ENCODE data around the gene CALHM2. TPM values are rescaled to one million over a fixed set of nuclear protein-coding genes. Genes with fewer than 3 reads are reported as not detected.

CALHM2 gene, protein sequence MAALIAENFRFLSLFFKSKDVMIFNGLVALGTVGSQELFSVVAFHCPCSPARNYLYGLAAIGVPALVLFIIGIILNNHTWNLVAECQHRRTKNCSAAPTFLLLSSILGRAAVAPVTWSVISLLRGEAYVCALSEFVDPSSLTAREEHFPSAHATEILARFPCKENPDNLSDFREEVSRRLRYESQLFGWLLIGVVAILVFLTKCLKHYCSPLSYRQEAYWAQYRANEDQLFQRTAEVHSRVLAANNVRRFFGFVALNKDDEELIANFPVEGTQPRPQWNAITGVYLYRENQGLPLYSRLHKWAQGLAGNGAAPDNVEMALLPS
- 21.8 and 31.4 TPM in 2 replicates for total RNA-seq

DNA sequence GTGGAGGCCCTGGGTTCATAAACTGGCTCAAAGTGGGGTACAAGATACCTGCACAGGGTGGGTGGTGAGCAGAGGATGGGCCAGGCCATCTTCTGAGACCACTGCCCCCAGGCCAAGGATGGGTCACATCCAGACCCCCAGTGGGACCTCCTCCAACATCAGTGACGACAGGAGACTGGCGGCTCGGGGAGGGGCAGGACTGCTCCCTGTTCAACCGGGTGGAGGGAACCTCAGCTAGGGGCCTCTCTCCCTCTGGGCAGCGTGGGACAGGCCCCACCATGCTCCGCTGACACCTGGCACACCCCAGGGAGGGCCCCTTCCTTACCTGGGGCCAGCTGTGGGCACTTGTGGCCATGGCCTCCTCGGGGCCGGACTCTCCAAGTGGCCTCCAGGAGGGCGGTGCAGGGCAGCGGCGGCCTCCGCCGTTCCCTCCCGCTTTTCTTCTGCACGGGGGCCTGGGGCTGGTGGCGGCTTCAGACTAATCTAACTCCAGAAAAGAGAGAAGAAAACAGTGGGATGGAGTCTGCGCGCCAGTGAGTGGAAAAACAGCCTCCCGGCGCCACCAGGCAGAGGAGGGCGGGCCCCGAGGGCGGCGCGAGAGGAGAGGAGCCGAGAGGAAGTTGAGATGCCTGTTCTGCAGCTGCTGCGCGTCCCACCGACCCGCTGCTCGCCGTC lies at the start of gene CALHM2:
CALHM2 (minus strand) TSS at position 540 of the 675 bp plus-strand sequence. CDS start 2,429 bp downstream, outside the sequence.

DNA sequence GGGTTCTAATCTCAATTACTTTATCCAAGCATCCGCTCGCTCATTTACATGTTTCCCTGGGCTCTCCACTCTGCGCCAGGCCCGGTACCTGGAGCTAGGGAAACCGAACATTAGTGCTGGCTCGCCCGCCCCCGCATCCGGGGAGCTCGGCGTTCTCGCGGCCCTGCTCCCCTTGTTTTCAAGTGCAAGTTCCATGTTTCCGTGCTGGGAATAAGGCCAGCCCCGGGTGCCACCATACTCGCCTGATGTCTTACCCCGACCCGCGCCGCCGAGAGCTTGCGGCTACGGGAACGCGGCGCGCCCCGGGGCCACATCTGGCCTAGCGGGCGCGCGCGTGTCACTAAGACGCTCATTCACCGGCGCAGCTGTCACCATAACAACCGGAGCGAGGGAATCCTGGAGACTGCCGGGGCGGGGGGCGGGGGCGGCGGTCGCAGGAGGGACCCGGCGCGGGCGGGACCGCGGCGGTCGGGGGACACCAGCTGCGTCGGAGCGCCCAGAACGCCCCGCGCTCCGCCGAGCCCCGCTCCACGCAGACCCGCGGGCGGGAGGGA lies 41.3 kb upstream of the CALHM2 start, which contains the start of gene NEURL1:
NEURL1 (plus strand) TSS at position 344 of the 554 bp plus-strand sequence. CDS start 683 bp downstream, outside the sequence.

DNA sequence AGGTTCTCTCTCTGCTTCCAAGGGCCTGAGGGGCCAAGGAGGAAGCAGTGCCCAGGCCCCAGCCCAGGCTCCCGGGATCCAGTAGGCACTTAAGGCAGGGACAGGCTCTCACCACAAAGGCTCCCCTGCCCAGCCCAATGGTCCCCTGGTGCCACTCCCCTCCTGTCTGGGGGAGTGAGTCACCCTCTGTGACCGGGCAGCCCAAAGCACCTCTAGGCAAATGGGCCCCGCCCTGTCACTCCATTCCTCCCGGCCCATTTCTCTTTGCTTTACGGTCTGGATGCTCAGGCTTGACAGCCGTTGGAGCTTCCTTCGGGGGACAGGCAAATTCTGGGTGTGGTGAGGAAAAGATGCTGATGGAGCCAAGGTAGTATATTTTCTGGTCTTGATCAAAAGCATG lies 27.0 kb upstream of the CALHM2 start, which contains the start of gene CALHM3:
CALHM3 (minus strand) TSS at position 106 of the 400 bp plus-strand sequence. CDS start 208 bp downstream, outside the sequence.

DNA sequence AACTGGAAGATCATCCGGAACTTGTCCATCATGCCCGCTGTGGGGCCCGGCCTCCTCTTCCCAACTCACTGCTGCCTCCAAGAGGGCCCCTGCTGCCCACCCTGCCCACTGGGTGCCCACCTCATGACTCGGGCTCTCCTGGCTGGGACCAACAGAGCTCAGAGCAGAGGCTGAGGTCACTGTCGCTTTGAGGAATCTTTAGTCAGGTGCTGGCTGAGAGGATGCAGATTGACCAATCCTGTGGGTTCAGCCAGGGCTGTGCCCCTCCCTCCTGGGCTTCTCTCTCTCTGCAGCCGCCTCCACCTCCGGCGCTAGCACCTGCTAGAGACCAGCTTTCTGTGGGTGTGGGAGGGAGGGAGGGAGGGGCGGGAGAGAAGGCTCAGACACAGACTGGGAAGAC lies 6.5 kb upstream of the CALHM2 start, which contains the start of gene CALHM1:
CALHM1 (minus strand) TSS at position 181 of the 400 bp plus-strand sequence; CDS start at position 32, 149 bp downstream.

Other genes with a start within 250 kb of the CALHM2 start
- gene RPEL1, start 206.5 kb downstream of the CALHM2 start, total RNA-seq = under 0.01 TPM in 1 of 2 replicates, not detected in the other
- under 0.01 and 0.47 TPM in 2 replicates for gene INA, start 175.2 kb downstream of the CALHM2 start, total RNA-seq
- 9.3 and 9.9 TPM in 2 replicates for gene PCGF6, start 101.2 kb downstream of the CALHM2 start, total RNA-seq
- 2.4 and 2.6 TPM in 2 replicates for gene TAF5, start 84.4 kb downstream of the CALHM2 start, total RNA-seq
- gene ATP5MK, start 55.9 kb downstream of the CALHM2 start, total RNA-seq = 162 and 214 TPM in 2 replicates
- gene PDCD11, start 55.7 kb downstream of the CALHM2 start, total RNA-seq = 21.6 and 24.1 TPM in 2 replicates
- not detected in 2 replicates for gene CALHM1, start 6.5 kb upstream of the CALHM2 start, total RNA-seq
- gene CALHM3, start 26.9 kb upstream of the CALHM2 start, total RNA-seq = not detected in 2 replicates
- 0.16 and 0.17 TPM in 2 replicates for gene NEURL1, start 41.3 kb upstream of the CALHM2 start, total RNA-seq